ENCODE measurements around the gene KLF11.

Gene KLF11

DNA sequence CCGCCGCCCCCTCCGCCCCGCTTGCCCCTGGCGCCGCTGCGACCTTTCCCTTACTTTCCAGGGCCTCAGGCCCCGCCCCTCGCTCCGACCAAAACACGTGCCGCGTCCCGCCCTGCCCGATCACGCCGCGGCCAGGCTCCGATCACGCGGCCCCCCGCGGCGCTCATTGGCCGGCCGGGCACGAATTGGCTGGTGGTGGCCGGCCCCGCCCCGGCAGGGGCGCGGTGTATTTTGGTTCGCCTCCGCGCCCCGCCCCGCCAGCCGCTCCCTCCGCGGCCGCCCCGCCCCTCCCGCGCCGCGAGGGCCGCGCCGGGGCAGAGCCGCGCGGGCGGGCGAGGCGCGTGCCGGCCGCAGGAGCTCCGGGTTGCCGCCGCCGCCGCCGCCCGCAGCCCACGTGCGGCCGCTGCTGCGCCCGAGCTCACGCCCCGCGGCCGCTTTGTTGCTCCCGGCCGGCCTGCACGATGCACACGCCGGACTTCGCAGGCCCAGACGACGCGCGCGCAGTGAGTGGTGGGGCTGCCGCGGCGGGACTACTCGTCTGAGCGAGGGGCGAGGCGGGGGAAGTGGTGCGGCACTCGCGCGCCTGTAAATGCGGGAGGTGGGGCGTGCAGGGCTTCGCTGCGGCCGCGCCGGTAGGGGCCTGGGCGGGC is at the start of gene KLF11:
KLF11 (plus strand) TSS at position 295 of the 650 bp plus-strand sequence; CDS start at position 462, 167 bp downstream.
- peak; percentile 93 for DNase-seq (ENCODE audit: low spot score)

GRCh38 chr2:9994462-9994861 is 48.9 kb upstream of the KLF11 start:
- no peak for DNase-seq (ENCODE audit: low spot score)

- no peak for DNase-seq (ENCODE audit: low spot score)
These were observed 48.3 kb upstream of the KLF11 start for GRCh38 chr2:9995059-9995458.

- DNase-seq (ENCODE audit: low spot score) = no peak
These were observed 47.0 kb upstream of the KLF11 start for GRCh38 chr2:9996321-9996720.

GRCh38 chr2:9997936-9998335 is 45.4 kb upstream of the KLF11 start:
- DNase-seq (ENCODE audit: low spot score) = no peak

GRCh38 chr2:9998916-9999654 is 44.3 kb upstream of the KLF11 start:
- no peak for DNase-seq (ENCODE audit: low spot score)

- no peak for DNase-seq (ENCODE audit: low spot score)
These were observed 43.7 kb upstream of the KLF11 start for GRCh38 chr2:9999693-10000092.

DNA sequence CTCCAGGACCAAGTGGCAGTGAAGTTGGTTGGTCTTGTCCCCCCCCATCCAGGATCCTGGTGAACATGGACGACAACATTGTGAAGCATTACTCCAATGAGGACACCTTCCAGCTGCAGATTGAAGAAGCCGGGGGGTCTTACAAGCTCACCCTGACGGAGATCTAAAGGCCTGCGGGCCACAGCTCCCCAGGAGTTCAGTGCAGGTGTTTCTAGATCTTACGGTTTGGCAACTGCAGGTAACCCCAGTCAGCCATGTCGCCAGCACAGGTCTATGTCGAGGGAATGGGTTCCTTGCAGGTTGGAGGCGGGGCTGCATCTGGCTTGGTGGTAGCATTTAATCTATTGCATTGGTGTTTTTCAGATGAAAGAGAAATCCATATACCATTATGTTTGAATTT is 42.8 kb upstream of the KLF11 start:
- DNase-seq (ENCODE audit: low spot score) = no peak

- DNase-seq (ENCODE audit: low spot score) = no peak
These were observed 41.8 kb upstream of the KLF11 start for GRCh38 chr2:10001586-10001985.

GRCh38 chr2:10002109-10002508 is 41.2 kb upstream of the KLF11 start:
- DNase-seq (ENCODE audit: low spot score) = no peak

GRCh38 chr2:10002681-10003080 is 40.7 kb upstream of the KLF11 start:
- DNase-seq (ENCODE audit: low spot score) = no peak

DNA sequence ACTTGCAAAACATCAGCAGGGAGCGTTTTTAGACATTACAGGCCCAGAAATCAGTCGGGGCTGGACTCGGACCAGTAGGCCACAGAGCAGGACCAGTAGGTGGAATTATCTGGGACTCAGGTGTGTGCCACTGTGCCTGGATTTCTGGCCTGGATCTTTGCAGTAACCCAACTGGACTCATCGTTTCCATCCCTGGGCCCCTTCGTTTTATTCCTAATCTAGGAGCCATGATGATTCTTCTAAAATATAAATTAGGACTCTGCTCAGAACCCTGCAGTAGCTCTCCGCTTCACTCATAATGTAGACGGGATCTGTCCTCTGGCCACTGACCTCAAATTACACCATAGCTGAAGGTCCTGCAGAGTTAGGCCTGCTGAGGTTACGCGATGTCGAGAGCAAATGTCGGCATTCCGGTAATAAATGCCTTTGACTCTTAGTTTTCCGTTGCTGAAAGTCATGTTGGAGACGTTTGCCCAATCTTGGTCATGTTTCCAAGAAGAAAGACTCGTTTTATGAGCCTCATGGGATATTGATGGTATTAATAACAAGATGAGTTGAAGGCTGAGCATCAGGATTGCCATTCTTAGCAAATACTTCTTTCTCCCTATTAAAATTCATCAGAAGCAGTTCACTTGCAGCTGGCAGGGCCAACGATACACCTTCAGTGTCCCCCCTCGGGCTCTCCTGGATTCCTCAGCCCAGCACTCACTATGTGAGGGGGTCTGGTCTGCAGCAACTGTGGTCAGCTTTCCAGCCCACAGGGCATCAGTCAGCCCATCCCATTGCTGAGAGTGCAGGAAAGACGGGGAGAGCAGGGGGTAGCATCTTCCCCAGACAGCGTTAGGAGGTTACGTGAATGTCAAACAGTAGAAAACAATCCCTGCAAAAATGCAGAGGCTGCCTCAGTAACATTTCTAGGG is 39.9 kb upstream of the KLF11 start:
- DNase-seq (ENCODE audit: low spot score) = no peak

- DNase-seq (ENCODE audit: low spot score) = no peak
These were observed 38.9 kb upstream of the KLF11 start for GRCh38 chr2:10004401-10004800.

DNA sequence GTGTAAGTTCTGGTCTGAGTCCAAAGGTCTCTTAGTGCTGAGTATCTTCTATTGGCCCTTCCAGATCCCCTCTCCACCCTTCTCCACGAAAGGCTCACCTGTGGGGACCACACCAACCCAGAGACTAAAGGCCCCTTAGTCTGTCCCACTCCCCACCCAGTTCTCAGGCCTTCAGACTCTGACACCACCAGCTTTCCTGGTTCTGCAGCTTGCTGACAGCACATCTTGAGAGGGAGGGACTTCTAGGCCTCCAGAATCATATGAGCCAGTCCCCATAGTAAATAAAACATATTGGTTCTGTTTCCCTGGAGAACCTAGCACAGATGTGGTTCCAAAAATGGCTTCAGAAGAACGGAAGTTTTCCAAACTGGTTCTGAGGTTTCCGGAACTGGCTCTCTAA is 38.5 kb upstream of the KLF11 start:
- DNase-seq (ENCODE audit: low spot score) = no peak

- DNase-seq (ENCODE audit: low spot score) = no peak
These were observed 37.7 kb upstream of the KLF11 start for GRCh38 chr2:10005461-10006235.

GRCh38 chr2:10006236-10007161 is 36.9 kb upstream of the KLF11 start:
- no peak for DNase-seq (ENCODE audit: low spot score)

- DNase-seq (ENCODE audit: low spot score) = no peak
These were observed 35.9 kb upstream of the KLF11 start for GRCh38 chr2:10007435-10007834.

GRCh38 chr2:10007921-10008808 is 35.2 kb upstream of the KLF11 start:
- DNase-seq (ENCODE audit: low spot score) = no peak

- no peak for DNase-seq (ENCODE audit: low spot score)
These were observed 34.6 kb upstream of the KLF11 start for GRCh38 chr2:10008809-10009176.

GRCh38 chr2:10009271-10009810 is 34.0 kb upstream of the KLF11 start:
- DNase-seq (ENCODE audit: low spot score) = no peak
